Left ventricle myocardium inferior (tissue), 1 donor: ENCODE data around the gene KRT23. TPM values are rescaled to one million over a fixed set of nuclear protein-coding genes. Genes with fewer than 3 reads are reported as not detected.

Experiments used
- DNase-seq: peaks from one replicate; pipeline ENCODE4 v3.0.0-alpha.2; 2020
- H3K27ac ChIP-seq: fragments of 200-600 bp; replicated peaks from 2 replicates; pipeline ENCODE4 v1.8.0; 2021
- H3K27me3 ChIP-seq: fragments of 200-600 bp; 2 replicates; pipeline ENCODE4 v1.8.0; 2021; ENCODE audit warnings: low read depth
- H3K36me3 ChIP-seq: fragments of 200-600 bp; 2 replicates; pipeline ENCODE4 v1.8.0; 2021
- H3K4me1 ChIP-seq: fragments of 200-600 bp; 2 replicates; pipeline ENCODE4 v1.8.0; 2021
- H3K4me3 ChIP-seq: fragments of 200-600 bp; 2 replicates; pipeline ENCODE4 v1.8.0; 2021; ENCODE audit warnings: mild to moderate bottlenecking, moderate library complexity
- H3K9me3 ChIP-seq: fragments of 200-600 bp; replicated peaks from 2 replicates; pipeline ENCODE4 v1.8.0; 2021
- intact Hi-C: fragments of 100-400 bp; cut with micrococcal nuclease; formaldehyde crosslinking; loops from one replicate; pipeline ENCODE4 v1.11.0; 2022
- long read RNA-seq: library from polyadenylated mRNA; unstranded; transcript quantifications from one replicate; pipeline ENCODE4 v2.0.0, GENCODE V29; 2021
- total RNA-seq: library from RNA; stranded (reverse); fragmentation: NEBNext Ultra II Directional; extraction: Animal tissue kit (Norgen Biotek cat#: 25700); gene quantifications from one replicate; pipeline ENCODE4 v1.2.1, GENCODE V29; 2021
- TF ChIP-seq, protein P1 (sequence below): fragments of 200-600 bp; IDR thresholded peaks from 2 replicates; pipeline ENCODE4 v1.8.0; 2021; ENCODE audit warnings: antibody characterized with exemption, mild to moderate bottlenecking, borderline replicate concordance
- donor health status: DM: no; HTN: yes; CAD: no; lungs with severe emphysema.

Gene KRT23
- 0.33 TPM for total RNA-seq
- long read RNA-seq = 0 reads

- H3K36me3 ChIP-seq = no peaks in the 10 kb centered on the region
- no peaks in the 10 kb centered on the region for H3K9me3 ChIP-seq
- peaks cover 68% of the 10 kb centered on the region for H3K27me3 ChIP-seq
- TF ChIP-seq, protein P1, sequence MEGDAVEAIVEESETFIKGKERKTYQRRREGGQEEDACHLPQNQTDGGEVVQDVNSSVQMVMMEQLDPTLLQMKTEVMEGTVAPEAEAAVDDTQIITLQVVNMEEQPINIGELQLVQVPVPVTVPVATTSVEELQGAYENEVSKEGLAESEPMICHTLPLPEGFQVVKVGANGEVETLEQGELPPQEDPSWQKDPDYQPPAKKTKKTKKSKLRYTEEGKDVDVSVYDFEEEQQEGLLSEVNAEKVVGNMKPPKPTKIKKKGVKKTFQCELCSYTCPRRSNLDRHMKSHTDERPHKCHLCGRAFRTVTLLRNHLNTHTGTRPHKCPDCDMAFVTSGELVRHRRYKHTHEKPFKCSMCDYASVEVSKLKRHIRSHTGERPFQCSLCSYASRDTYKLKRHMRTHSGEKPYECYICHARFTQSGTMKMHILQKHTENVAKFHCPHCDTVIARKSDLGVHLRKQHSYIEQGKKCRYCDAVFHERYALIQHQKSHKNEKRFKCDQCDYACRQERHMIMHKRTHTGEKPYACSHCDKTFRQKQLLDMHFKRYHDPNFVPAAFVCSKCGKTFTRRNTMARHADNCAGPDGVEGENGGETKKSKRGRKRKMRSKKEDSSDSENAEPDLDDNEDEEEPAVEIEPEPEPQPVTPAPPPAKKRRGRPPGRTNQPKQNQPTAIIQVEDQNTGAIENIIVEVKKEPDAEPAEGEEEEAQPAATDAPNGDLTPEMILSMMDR = no peak
- no peak within 1 kb of the TSS for H3K4me3 ChIP-seq
- no peak for DNase-seq
- H3K27ac ChIP-seq = no peak within 1 kb of the TSS
- intact Hi-C loops = no loop called here
- no peaks in the 10 kb centered on the region for H3K4me1 ChIP-seq
Measured at GRCh38 chr17:40937384-40937819, at the start of gene KRT23. Gene KRT23, minus strand, starts transcription at chr17:40937646. Its CDS starts 1,043 bp downstream, at chr17:40936603.

GRCh38 chr17:40986920-40987319 is 49.5 kb upstream of the KRT23 start:
- intact Hi-C loops = no loop called here
- no peaks in the 10 kb centered on the region for H3K4me1 ChIP-seq
- no peak overlapping the region for H3K27ac ChIP-seq
- H3K27me3 ChIP-seq = peaks cover 88% of the 10 kb centered on the region
- H3K4me3 ChIP-seq = no peak overlapping the region
- no peak for DNase-seq
- TF ChIP-seq, protein P1 = no peak
- no peaks in the 10 kb centered on the region for H3K36me3 ChIP-seq
- H3K9me3 ChIP-seq = peaks cover 7% of the 10 kb centered on the region

DNA sequence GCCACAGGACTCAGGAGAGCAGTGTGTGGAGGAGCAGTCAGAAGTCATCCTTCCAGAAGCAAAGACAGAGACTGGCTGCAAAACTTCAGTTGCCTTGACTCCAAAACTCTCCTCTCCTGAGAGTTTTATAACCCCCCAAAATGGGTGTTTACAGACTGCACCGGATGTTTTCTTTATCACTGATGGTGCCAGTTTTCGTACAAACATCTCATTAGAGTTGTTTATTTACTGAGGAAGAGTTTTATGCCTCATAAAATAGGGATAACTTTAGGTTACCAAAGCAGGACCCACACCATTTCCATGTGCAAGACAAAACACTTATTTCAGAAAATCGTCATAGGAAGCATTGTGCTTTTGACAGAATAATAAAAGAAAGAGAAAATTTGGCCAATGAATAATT is 46.8 kb upstream of the KRT23 start, which contains the start of gene KRT40:
TSS of gene KRT40 (minus strand) at position 101 of the 400 bp plus-strand sequence. CDS start at position 48, 53 bp downstream.
- Histone ChIP-seq H3K27me3 (peaks cover 89% of the 10 kb centered on the region), H3K4me3 (no peak within 1 kb of the TSS), H3K36me3 (no peaks in the 10 kb centered on the region), H3K4me1 (peaks cover 6% of the 10 kb centered on the region), H3K27ac (no peak within 1 kb of the TSS), H3K9me3 (no peaks in the 10 kb centered on the region)
- intact Hi-C loops = no loop called here
- TF ChIP-seq, protein P1 = no peak
- DNase-seq = no peak

DNA sequence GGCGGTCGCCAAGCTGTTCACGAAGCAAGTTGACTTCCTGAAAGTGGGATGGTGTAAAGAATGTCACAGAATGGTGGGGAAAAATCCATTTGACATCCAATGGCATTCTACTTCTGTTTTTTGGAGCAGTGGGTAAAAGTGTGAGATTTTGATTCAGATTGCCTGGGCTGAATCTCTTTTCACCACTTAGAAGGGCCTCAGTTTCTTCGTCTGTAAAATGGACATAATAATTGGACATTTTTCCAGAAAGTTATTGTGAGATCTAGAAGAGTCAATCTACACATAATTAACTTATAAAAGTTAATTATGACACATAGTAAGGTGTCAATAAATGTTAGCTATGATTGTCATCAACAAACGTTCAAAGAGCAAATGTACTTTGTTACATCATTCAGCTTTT is 43.7 kb upstream of the KRT23 start:
- intact Hi-C loops = no loop called here
- H3K27me3 ChIP-seq = peaks cover 82% of the 10 kb centered on the region
- TF ChIP-seq, protein P1 = no peak

GRCh38 chr17:40980596-40980995 is 43.1 kb upstream of the KRT23 start:
- no peaks in the 10 kb centered on the region for H3K36me3 ChIP-seq
- peaks cover 82% of the 10 kb centered on the region for H3K27me3 ChIP-seq
- intact Hi-C loops = no loop called here
- DNase-seq = no peak
- no peaks in the 10 kb centered on the region for H3K9me3 ChIP-seq
- TF ChIP-seq, protein P1 = no peak
- H3K4me1 ChIP-seq = peaks cover 6% of the 10 kb centered on the region
- no peak overlapping the region for H3K4me3 ChIP-seq
- no peak overlapping the region for H3K27ac ChIP-seq

More for the DNA sequence above, 43.7 kb upstream of the KRT23 start:
- no peaks in the 10 kb centered on the region for H3K36me3 ChIP-seq
- H3K9me3 ChIP-seq = no peaks in the 10 kb centered on the region
- no peak overlapping the region for H3K4me3 ChIP-seq
- no peak for DNase-seq
- peaks cover 6% of the 10 kb centered on the region for H3K4me1 ChIP-seq
- H3K27ac ChIP-seq = no peak overlapping the region
